GM21526 (cell line): ENCODE measurements around the gene PPM1L.
"Not testable (repeated sequence)": the region's sequence is repeated elsewhere in the genome, so short reads cannot be mapped to it uniquely, and the experiment has no call there.

Experiments used
- ATAC-seq: cut with Tn5 transposase; IDR thresholded peaks from one replicate; pipeline ENCODE4 v1.9.1; 2021; ENCODE audit warnings: moderate library complexity; ENCODE audit not compliant: unreplicated experiment, low FRiP score

The PPM1L gene

DNA sequence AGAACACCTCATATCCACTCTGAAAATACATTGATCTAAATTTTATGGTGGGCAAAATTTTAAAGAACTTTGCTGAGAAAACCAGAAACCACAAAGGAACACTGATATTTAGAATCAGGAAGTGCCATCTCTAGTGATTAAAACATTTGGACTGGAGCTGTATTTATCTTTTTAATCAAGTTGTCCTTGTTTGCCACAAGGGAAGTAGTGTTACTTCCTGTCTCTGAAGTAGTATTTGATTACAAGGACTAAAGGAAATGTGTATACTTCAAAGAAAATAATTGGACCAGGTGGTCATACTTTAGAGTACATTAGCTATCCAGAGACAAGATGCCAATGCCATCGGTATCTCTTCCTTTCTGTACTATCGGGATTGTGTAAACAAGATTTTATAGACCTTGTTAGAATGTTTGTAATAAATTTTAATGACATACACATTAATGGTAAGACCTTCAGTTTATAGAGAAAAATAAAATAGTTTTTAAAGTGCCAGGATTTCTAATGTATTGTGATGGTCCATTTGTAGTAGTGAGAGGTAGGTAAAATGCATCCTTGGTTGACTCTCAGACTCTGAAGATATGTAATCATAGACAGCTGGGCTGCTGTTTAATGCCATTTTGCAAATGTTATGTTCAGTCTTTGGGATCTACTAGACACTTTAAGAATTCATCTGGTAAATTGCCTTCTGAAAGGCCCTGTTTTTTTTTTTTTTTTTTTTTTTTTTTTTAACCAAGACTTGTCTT lies 217.2 kb downstream of the PPM1L start:
- ATAC-seq = no peak

GRCh38 chr3:160977773-160978172 lies 221.7 kb downstream of the PPM1L start:
- no peak for ATAC-seq

- ATAC-seq = peak; percentile 38
Measured at GRCh38 chr3:160980740-160981139, 224.7 kb downstream of the PPM1L start.

DNA sequence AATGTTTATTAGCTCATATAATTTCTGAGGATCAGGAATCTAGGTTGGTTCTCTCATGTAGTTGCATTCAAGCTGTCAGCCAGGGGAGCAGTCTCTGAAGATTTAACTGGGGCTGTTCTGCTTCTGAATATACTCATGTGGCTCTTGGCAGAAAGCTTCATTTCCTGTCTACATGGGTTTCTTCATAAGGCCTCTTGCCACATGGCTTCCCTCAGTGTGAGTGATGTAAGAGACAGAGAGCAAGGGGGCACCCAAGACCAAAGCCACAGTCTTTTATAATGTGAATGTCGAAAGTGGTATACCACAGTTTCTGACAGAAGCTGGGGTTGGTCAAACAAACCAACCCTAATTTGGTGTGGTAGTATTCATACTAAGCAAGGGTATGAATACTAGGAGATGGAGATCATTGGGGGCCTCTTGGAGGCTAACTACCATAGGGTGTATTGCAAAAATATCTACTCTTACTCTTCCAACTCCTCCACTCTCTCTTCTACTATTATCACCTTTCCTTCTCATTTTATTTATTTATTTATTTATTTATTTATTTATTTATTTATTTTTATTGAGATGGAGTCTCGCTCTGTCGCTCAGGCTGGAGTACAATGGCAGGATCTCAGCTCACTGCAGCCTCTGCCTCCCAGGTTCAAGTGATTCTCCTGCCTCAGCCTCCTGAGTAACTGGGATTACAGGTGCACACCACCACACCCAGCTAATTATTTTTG lies 225.3 kb downstream of the PPM1L start:
- peak; percentile 83 for ATAC-seq

- peak; percentile 51 for ATAC-seq
Measured at GRCh38 chr3:160982491-160982890, 226.5 kb downstream of the PPM1L start.

GRCh38 chr3:160983900-160984299 lies 227.9 kb downstream of the PPM1L start:
- ATAC-seq = not testable (repeated sequence)

DNA sequence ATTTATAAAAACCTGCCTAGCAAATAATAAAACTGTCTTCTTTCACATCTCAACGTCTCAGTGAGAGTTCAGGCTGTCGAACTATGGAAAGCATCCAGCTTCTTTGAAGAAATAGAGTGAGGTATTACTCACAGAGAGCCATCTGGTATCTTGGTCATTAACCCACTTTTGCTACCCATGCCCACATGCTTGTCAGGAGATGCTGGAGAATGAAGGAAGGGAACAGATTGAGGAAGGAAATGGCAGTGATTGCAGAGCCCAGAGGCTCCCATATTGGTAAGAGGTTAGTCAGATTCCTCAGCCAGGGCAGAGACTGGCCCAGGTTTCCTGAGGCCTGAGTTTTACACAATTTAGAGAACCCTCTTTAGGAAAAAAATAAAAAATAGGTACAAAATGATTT lies 230.0 kb downstream of the PPM1L start:
- no peak for ATAC-seq

DNA sequence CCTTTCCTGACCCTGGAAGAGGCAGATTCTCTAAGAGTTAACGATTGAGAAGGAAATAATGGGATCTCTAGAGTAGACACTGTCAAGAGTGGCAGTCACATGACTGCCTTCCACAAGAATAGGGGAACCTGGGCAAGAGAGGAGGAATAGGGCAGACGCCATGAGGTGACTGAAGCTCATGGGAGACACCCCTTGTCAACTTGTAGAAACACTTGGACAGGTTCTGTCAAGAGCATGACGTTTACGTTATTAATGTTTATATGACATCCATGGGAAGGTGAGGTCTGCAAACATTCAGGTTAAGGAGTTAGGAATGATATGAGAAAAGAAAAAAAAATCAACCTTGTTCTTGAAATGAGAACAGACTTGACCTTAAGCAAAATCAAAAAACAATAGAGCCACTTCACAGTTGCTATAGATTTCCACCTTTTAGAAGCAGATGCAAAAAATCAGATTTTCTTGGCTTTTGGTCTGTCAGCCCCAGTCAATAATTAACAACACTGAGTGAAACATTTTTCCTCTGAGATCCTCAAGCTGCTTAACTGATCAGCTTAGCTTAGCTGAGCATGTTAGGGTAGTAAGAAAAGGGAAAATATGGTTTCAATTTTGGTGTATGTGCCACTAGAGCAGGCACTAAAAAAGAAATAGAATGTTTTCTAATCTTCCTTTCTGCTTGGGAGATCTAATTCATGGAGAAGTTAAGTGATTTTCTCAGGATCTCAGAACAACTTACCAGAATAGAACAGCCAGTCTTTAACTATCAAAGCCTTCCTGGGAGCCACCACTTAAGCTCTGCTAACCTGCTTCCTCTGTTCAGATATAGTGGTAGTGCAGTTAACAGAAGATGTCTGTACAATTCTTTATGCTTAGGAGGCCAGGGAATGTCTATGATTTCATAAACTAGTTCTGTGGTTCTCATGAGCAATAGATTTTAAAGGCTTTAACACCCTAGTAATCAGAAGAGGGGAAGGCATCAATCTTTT lies 232.2 kb downstream of the PPM1L start:
- no peak for ATAC-seq

DNA sequence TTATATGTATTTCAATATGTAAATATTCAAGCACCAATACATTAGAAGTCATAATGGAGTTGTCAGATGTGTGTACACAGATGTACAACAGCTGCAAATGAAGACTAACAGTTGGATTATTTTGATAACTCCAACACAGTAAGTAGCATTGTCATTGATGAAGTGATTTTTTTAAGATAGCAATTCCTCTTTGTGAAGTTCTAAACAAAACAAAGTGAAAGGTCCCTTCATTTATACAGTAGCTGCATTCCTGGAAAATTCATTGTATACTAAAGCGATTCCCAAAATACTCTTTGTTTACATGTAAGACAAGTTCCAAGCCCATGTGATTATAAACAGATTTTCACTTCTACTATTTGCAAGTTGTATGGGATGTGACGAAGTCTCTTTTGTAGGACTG lies 234.4 kb downstream of the PPM1L start:
- ATAC-seq = no peak

DNA sequence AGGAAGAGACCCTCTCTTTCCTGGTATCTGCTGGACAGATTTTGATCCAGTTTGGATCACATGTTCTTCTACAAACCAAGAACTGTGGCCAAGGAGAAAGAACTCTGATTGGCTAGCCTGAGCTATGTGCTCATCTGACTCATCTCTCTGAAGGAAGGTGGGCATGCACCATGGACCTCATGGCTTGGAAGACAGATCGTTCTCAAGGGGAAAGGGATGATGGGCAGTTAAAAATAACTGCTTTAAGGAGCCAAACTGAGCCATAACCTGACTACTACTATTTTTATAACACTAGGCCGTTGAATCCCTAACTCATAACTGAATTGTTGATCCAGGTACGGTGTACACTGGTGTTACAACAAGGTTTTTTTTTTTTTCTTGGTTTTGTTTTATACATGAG lies 236.7 kb downstream of the PPM1L start:
- no peak for ATAC-seq

- ATAC-seq = no peak
Measured at GRCh38 chr3:160996811-160997210, 240.8 kb downstream of the PPM1L start.

DNA sequence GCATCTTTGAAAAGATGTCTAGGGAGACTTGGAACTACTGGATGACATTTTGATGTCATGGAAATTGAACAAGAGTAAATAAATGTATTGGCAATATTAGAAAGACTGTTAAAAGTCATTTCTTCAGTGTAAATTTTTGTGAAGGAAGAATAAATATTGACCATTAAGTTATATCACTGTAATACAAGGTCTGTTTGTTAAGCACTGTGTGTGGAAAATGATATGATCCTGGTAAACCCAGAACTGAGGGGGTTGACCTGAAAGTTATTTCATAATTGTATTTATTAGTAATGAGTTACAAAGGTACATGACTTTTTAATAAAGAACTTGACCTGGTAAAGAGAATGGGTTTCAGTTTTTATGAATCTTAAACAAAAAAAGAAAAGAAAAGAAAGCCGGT lies 242.6 kb downstream of the PPM1L start:
- no peak for ATAC-seq

DNA sequence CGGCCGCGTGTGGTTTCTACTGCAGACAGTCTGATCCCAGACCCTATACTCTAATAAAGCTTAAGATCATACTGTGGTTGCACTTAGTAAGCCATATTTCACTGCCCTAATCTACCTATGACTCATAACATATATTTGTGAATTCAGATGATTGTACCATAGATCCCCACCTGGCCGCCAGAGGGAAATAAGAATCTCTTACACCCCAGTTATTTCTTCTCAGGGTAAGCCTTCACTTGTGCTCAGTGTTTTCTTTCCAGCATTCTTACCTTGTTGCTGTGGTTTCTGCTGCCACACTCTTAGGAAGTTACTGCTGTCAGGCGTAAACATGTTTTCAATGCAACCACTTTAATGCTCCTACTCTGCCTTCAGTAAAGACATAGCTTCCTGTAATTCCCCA lies 243.2 kb downstream of the PPM1L start:
- ATAC-seq = no peak

- ATAC-seq = no peak
Measured at GRCh38 chr3:161008086-161008485, 252.1 kb downstream of the PPM1L start.

GRCh38 chr3:161010151-161010550 lies 254.1 kb downstream of the PPM1L start:
- not testable (repeated sequence) for ATAC-seq

GRCh38 chr3:161014843-161015749 lies 259.1 kb downstream of the PPM1L start:
- ATAC-seq = no peak

DNA sequence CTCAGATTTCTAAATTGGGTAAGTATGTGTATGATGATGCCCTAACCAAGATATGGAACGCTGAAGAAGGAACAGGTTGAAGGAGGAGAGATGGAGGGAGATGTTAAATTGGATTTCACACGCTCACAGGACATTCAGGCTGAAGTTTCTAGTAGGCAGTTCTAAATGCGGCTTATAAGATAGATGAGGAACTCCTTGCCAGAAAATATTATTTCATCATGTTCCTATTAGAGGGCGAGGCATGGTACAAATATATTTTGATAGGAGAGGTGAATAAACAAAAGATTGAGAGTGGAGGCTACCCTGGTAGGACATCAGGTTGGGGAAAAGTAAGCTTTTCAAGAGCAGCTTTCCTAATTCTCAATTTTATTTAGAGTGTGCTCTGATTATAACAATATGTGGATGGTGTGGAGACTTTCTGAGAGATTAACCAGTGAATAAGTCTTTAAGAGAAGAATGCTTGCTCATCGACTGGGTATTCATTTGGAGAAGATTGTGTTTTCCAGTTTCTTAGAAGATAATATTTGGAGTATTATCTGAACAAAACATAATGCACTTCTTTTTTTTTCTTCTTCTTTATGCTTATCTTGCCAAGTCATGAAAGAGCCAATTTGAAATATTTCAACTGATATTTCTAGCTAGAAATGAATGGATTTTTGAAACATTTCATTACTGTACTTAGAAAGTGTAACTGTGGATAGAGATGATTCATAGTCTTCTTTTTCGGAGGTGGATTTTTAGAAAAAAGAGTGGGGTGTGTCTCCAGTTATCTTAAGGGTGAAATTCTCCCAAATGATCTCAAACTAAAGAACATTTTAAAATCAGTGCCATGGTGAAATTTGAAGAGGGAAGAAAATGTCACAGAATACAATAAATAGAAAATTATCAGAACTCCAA lies 260.6 kb downstream of the PPM1L start:
- ATAC-seq = no peak

GRCh38 chr3:161017971-161018370 lies 261.9 kb downstream of the PPM1L start:
- ATAC-seq = no peak

GRCh38 chr3:161020256-161020655 lies 264.2 kb downstream of the PPM1L start:
- no peak for ATAC-seq
